HG03442 (cell line): Measurements from ENCODE around the gene SEC23A.
A peak's percentile ranks its signal among the peaks of the same experiment; 100 is the strongest.
"Not testable (repeated sequence)": the region's sequence is repeated elsewhere in the genome, so short reads cannot be mapped to it uniquely, and the experiment has no call there.

ENCODE experiments used
- ATAC-seq: cut with Tn5 transposase; IDR thresholded peaks from one replicate; pipeline ENCODE4 v1.9.1; 2021; ENCODE audit warnings: mild to moderate bottlenecking, moderate library complexity; ENCODE audit not compliant: unreplicated experiment

Gene SEC23A

DNA sequence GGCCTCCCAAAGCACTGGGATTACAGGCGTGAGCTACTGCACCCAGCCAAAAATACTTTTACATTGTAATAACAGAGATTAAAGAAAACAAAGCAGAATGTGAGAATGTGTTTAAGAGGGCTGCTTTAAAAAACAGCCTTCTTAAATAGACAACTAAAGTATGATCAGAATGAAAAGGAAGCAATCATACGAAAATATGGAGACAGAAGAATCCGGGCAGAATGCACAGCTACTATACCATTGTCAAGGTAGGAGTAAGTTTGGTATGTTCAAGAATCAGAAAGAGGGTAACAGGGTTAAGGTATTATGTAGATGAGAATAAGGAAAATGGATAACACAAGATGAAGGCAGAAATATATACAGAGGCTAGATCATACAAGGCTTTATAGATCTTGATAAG, 8.5 kb downstream of the SEC23A start:
- ATAC-seq = no peak

DNA sequence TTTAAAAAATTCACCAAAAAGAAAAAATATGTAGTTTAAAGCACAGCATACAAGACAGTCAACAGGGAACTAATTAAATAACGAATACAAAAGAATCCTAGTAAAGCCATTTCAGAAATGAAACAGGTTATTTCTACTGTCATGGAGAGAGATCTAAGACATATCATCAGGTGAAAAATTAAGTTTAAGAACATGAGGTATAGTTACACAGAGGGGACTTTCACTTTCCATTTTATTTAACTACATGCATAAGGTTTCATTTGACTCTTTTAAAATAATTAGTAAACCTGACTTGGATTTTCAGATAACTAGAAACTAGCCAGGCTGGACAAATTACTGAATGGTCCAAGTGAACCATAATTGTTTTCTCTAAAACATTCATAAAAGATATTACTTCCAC, 11.3 kb downstream of the SEC23A start:
- ATAC-seq = no peak

DNA sequence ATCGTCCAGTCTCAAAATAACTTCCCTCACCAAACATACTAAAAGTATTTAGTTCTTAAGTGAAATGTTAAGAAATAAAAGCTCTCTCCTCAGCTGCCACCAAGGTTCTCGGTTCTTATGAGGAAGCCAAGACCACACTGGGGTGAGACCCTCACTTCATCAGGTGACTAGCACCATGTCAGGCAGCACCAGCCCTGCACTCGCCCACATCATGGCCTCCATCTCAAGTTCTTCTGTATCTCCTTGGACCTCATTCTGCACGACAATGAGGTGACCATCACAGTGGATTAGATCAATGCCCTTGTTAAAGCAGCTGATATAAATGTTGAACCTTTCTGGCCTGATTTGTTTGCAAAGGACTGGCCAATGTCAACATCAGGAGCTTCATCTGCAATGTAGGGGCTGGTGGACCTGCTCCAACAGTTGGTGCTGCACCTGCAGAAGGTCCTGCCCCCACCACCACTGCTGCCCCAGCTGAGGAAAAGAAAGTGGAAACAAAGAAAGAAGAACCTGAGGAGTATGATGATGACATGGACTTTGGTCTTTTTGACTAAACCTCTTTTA, 12.4 kb downstream of the SEC23A start:
- ATAC-seq = no peak

DNA sequence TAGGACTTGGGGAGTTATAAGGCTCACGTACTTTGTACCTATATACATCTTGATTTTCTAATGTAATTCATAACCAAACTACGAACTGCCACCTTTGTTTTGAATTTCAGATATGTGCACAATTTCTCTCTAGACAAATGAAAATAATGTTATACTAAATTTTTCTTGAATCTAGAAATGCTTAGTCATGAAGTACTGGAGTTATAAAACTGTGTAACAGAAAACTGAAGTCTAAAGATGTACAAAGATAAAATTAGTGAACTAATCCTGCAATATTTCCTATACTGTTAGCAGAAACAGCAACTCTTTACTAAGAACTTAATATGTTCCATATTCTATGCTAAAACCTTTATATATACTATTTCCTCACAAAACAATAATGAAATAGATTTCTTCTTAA, 15.5 kb downstream of the SEC23A start:
- ATAC-seq = no peak

DNA sequence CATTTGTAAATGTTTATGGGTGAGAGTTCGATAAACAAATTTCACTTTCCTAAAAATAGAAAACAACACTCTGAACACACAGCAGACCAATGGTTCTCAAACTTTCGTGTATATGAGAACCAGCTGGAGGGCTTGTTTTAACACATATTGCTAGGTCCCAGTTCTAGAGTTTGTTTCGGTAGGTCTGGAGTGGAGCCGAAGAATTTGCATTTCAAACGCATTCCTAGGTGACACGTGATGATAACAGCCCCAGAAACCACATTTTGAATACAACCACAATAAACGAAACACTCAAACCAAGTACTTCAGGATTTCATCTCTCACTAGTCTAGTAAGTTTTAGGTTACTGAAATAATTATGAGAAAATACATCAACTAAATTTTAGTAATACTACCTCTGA, 17.1 kb downstream of the SEC23A start:
- no peak for ATAC-seq

DNA sequence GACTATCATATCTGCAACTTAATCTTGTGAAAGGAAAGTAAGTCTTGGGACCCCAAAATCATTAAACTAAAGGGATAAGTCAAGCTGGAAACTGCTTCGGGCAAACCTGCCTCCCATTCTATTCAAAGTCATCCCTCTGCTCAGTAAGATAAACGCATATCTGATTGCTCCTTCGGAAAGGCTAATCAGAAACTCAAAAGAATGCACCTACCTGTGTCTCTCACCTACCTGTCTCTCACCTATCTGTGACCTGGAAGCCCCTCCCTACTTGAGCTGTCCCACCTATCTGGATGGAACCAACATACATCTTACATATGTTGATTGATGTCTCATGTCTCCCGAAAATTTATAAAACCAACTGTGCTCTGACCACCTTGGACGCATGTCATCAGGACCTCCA, 19.9 kb downstream of the SEC23A start:
- no peak for ATAC-seq

DNA sequence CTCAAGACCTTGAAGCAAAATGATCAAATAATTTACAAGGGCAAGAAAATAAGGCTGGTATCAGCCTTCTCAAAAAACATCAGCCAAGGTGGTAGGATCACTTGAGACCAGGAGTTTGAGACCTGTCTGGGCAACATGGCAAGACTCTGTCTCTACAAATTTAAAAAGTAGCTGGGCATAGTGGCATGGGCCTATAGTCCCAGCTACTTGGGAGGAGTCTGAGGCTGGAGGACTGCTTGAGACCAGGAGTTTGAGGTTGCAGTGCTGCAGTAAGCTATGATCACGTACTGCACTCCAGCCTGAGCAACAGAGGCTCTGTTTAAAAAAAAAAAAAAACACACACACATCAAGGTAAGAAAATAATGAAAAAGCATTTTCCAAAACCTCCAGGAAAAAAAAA, 22.1 kb downstream of the SEC23A start:
- ATAC-seq = no peak

DNA sequence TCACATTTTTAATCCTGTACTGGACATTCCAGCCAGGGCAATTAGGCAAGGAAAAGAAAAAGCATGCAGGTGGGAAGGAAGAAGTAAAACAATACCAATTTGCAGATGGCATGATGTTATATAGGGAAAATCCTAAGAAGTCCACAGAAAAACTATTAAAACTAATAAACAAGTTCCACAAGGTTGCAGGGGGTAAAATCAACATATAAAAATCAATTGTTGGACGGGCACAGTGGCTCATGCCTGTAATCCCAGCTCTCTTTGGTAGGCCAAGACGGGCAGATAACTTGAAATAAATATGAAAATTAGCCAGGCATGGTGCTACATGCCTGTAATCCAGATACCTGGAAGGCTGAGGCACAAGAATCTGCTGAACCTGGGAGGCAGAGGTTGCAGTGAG, 31.9 kb downstream of the SEC23A start:
- no peak for ATAC-seq

DNA sequence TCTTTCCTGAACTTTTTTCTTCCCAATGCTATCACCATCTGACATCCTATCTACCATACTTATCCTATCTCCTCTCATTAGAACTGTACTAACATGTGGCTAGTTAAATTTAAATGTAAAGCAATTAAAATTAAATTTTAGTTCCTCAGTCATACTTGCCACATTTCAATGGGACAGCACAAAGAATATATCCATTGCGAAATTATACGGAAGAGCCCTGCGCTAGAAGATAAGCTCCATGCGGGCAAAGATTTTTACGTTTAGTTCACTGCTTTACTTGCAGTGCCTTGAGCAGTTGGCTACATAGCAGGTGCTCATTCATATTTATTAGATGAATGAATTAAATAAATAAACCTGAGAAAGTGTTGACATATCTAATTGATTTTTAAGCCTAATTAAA, 33.1 kb downstream of the SEC23A start:
- no peak for ATAC-seq

DNA sequence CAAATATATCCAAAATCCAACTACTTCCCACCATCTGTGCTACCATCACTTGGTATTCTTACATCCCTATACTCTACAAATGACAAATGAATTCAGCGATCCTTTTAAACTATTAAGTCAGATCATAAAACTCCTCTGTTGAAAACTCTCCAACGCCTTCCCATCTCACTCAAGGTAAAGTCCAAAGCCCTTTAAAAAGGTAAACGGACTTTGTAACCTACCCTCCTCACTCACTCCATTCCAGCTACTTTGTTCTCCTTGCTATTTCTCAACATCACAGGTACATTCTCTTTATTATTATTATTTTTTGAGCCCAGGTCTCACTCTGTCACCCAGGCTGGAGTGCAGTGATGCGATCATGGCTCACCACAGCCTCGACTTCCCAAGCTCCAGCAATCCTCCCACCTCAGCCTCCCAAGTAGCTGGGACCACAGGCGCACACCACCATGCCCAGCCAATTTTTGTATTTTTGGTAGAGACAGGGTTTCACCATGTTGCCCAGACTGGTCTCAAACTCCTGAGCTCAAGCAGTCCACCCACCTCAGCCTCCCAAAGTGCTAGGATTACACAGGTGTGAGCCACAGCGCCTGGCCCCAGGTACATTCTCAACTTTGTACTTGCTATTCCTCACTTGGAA, 33.7 kb downstream of the SEC23A start:
- ATAC-seq = not testable (repeated sequence)

DNA sequence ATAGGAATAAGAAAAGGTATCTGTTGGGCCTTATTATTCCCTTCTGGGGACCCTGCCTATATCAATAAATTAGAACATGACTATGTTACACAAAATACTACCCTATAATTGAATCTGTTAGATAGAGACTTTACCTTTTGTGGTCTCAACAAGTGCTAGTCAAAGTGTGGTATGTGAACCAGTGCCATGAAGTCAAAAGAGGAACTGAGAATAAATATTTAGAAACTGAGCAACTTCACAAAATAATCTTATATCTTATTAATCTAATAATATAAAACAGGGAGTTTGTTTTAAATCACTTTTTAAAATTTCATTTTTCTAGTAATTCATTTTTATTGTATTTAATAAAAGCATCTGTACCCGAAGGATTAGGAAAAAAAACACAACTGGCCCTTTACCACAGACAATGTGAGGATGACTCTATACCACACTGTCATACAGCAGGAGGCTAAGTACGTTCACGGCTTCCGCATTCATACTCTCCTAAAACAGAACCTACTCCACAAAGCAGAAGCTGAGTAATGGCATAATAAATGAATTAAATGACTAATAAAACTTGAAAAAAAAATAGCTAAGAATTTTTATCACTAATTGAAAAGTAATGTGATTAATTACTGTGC, 42.1 kb downstream of the SEC23A start:
- peak; percentile 99 for ATAC-seq

DNA sequence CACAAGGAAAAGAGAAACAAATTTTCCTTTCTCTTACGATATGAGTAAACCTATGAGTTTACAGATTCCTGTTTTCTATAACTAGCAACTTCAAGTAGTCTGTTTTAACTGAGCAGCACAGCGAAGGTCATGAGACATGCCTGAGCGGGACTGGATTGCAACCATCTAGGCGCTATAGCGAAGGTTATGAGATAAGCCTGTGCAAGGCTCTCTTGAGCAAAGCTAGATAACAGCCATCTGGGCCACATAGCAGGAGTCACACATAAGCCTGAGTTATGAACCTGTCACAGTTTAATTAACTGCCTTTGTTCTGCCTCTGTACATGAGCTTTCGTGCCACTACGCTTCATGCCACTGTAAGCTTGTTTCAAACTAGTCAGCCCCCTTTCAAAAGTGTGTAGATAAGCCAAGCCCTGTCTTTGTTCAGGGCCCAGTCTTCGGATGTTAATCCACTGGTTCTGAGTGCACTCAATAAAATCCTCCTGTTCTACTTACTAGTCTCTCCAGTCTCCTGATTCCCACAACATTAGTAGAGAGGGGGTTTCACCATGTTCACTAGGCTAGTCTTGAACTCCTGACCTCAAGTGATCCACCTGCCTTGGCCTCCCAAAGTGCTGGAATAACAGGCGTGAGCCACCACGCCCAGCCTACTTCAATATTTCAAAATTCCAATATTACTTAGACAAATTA, 47.1 kb downstream of the SEC23A start:
- ATAC-seq = no peak

DNA sequence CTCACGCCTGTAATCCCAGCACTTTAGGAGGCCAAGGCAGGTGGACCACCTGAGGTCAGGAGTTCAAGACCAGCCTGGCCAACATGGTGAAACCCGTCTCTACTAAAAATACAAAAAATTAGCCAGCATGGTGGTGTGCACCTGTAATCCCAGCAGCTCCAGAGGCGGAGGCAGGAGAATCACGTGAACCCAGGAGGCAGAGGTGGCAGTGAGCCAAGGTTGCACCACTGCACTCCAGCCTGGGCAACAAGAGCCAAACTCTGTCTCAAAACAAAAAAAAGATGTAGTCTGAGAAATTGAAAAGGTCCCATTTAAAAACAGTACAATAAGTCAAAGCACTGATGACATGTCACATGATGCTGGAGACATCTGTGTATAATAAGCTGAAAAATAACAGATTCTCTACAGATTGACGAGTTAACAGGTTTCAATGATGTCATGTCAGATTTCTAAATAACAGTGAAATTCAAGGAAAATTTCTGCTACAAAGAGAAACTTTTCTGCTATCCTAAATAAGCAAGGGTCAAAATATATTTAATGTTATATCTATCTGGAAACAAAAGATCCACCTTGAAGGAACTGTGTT, 50.1 kb downstream of the SEC23A start:
- not testable (repeated sequence) for ATAC-seq

DNA sequence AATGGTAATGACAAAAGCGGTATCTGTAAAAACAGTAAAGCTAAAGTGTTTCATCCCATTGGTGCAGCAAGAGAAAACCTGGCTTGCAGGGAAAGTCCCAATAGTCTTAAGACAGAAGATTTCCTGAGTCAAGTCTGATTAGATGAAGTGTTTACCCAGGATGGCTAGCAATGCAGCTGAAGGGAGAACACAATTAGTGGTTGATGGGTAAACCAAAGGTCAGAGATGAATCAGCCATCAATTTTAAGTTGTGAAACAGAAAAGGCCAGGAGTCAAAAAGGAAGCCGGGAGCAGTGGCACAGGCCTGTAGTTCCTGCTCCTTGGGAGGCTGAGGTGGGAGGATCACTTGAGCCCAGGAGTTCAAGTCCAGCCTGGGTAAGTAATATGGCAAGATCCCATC, 52.6 kb downstream of the SEC23A start:
- ATAC-seq = peak; percentile 63

DNA sequence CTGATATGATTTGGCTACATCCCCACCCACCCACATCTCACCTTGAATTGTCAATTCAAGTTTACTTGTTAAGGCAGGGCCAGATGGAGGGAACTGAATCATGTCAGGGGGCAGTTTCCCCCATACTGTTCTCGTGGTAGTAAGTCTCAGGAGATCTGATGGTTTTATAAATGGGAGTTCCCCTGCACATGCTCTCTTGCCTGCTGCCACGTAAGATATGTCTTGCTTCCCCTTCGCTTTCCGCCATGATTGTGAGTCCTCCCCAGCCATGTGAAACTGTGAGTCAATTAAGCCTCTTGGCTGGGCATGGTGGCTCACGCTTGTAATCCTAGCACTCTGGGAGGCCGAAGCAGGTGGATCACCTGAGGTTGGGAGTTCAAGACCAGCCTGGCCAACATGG, 57.1 kb downstream of the SEC23A start:
- ATAC-seq = peak; percentile 58

DNA sequence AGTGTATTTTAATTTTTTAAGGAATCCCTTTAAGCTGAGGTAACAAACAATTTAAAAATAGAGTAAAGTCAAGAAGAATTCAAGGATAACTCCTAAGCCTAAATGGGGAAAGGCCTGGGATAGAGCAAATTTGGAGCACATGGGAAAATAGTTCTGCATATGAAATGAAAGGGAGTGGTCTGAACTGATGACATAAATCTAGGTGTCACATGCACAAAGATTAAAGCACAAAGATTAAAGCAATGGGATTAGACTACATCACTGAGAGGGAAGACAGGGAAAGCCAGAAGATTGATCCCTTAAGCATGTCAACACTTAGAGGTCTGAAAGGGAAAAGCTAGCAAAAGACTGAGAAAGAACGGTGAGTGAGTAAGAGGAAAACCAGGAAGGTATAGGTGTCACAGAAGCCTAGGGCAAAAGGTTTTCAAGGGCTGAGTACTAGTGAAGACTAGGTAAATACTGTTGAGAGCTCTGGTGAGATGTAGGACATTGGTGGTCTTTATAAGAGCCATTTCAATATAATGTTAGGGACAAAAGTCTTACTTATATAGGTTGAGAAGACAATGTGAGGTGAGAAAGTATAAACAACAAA, 59.6 kb downstream of the SEC23A start:
- no peak for ATAC-seq

DNA sequence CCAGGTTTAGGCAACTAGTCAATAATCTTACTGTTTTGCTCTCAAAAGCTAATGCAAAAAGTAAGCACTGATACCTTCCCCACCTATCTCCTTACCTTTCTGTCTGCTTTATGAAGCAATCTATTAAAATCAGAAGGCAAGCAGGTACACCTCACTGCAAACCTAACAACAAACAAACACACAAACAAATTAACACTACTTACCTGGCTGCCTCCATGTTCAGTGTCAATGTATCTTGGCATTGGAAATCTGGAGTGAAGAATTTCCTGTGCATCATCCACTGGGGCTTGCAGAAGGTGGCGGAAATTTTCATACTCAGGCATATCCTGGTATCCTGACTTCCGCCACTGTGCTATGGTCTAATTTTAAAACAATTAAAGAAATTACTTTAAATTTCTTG, 62.5 kb downstream of the SEC23A start:
- no peak for ATAC-seq

DNA sequence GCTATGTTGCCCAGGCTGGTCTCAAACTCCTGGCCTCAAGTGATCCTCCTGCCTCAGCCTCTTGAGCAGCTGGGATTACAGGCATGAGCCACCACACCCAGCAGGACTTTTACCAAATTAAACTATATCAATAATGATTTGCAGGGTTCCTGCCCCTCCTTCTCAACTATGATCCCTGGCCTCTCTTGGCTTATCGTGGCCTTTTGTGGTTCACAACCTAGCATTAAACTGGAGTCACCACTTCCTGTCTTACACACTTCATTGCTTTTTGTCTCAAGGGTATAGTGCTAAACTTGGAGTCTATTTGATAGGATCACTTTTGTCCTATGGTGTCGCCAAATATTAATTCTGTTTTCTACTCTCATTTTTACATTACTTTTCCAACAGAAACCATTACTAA, 64.5 kb downstream of the SEC23A start:
- peak; percentile 41 for ATAC-seq

DNA sequence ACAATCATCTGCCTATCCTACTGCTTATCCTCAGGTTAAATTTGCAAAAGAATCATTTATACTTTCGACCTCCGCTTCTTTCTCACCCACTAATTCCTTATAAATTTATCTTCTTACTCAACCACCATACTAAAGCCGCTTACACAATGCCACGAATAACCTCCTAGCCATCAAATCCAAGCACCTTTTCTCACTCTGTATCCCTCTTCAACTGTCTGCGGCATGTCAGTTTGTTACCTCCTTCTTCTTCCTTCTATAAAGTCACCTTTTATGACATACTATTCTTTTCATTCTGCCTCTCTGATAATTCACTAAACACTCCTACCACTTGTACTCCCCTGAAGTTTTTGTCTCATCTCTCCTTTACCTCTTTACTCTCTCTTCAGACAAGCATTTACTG, 66.3 kb downstream of the SEC23A start:
- ATAC-seq = no peak

DNA sequence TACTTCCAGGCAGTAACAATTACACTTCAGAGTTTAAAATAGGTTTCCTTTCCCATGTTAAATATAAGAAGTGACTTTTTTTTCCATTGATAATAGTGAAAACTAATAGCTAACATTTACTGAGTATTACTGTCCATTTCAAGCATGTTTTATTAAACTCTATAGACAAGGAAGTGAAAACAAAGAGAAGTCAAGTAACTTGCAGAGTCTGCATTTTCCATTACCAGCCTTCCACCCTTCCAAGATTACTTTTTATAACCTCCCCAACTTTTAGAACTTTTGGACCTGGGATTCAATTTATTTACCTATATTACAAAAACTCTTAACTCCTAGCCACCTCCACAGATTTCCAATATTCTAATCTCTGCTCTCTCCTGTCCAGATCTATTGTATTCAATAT, 67.7 kb downstream of the SEC23A start:
- no peak for ATAC-seq
